Common myeloid progenitor, CD34-positive (primary cell): ENCODE results near the gene ADRB2.
"Not testable (repeated sequence)": the region's sequence is repeated elsewhere in the genome, so short reads cannot be mapped to it uniquely, and the experiment has no call there.

ENCODE experiments used
- CTCF ChIA-PET: fragments of 350-600 bp; sonication (Branson Sonifier 250); formaldehyde crosslinking; loops from one replicate; lab custom pipeline; 2021; ENCODE audit warnings: antibody characterized with exemption; lab: Charles Lee
- POLR2A ChIA-PET: fragments of 350-600 bp; sonication (Branson Sonifier 250); formaldehyde crosslinking; loops from one replicate; lab custom pipeline; 2021; ENCODE audit warnings: antibody characterized with exemption; lab: Charles Lee
- DNase-seq, 3 donors: peaks; one replicate each; pipeline versions ENCODE4 v3.0.0 to v3.0.0-alpha.2; 2013
- H3K27ac ChIP-seq, 2 experiments: 1 replicate in 1 of 2; 2 replicates in 1 of 2; pipeline ENCODE4 v1.7.0; 2013; ENCODE audit warnings: inconsistent platforms in 2 of 2, low read length in 2 of 2, mild to moderate bottlenecking in 2 of 2, low read depth in 1 of 2, moderate library complexity in 1 of 2; ENCODE audit not compliant: severe bottlenecking in 2 of 2, insufficient read depth in 1 of 2, poor library complexity in 1 of 2
- H3K27me3 ChIP-seq, 5 experiments: replicated peaks in 2 of 5; 1 replicate in 3 of 5; 2 replicates in 2 of 5; pipeline versions ENCODE4 v1.6.1 to v1.7.0; 2013; ENCODE audit warnings: low read length in 4 of 5, mild to moderate bottlenecking in 2 of 5, moderate library complexity in 2 of 5, inconsistent platforms in 1 of 5; ENCODE audit not compliant: insufficient read depth in 5 of 5, control insufficient read depth in 4 of 5
- H3K36me3 ChIP-seq, 4 experiments: 1 replicate in 2 of 4; 2 replicates in 2 of 4; pipeline versions ENCODE4 v1.6.1 to v1.7.0; 2013; ENCODE audit warnings: low read length in 3 of 4, control low read depth in 1 of 4, mild to moderate bottlenecking in 1 of 4; ENCODE audit not compliant: control insufficient read depth in 4 of 4, insufficient read depth in 4 of 4
- H3K4me1 ChIP-seq, 4 experiments: 1 replicate in 3 of 4; 2 replicates in 1 of 4; pipeline versions ENCODE4 v1.6.1 to v1.7.1; 2013; ENCODE audit warnings: low read length in 3 of 4, mild to moderate bottlenecking in 3 of 4, control low read depth in 1 of 4, inconsistent platforms in 1 of 4, moderate library complexity in 1 of 4; ENCODE audit not compliant: control insufficient read depth in 4 of 4, insufficient read depth in 4 of 4; ENCODE audit errors: control extremely low read depth in 1 of 4
- H3K4me3 ChIP-seq, 7 experiments: 1 replicate in 4 of 7; 2 replicates in 3 of 7; pipeline versions ENCODE4 v1.5.1 to v1.7.0; 2013; ENCODE audit warnings: mild to moderate bottlenecking in 7 of 7, low read length in 6 of 7, moderate library complexity in 6 of 7, inconsistent platforms in 2 of 7, low read depth in 2 of 7, control low read depth in 1 of 7; ENCODE audit not compliant: insufficient read depth in 4 of 7, control insufficient read depth in 1 of 7; ENCODE audit errors: extremely low read depth in 1 of 7
- H3K9me3 ChIP-seq, 5 experiments: 1 replicate in 4 of 5; 2 replicates in 1 of 5; pipeline versions ENCODE4 v1.6.1 to v1.7.1; 2013; ENCODE audit warnings: low read length in 4 of 5, mild to moderate bottlenecking in 2 of 5, inconsistent platforms in 1 of 5, low read depth in 1 of 5, moderate library complexity in 1 of 5; ENCODE audit not compliant: control insufficient read depth in 4 of 5, insufficient read depth in 2 of 5; ENCODE audit errors: control extremely low read depth in 1 of 5
- WGBS: methylation state at CpG from one replicate; pipeline ENCODE4 v1.1.5; 2013; ENCODE audit not compliant: insufficient coverage; 5-methylcytosine and 5-hydroxymethylcytosine counted together

ADRB2 gene

GRCh38 chr5:148794729-148795561 lies 31.5 kb upstream of the ADRB2 start:
- DNase-seq = no peak
- Histone ChIP-seq H3K27ac (no peak overlapping the region), H3K4me1 (peaks cover 4 to 41% (median 9%) of the 10 kb centered on the region in 4 experiments), H3K36me3 (no peaks in the 10 kb centered on the region), H3K27me3 (no peaks in the 10 kb centered on the region), H3K9me3 (no peaks in the 10 kb centered on the region), H3K4me3 (no peak overlapping the region)
- WGBS = 69% methylated on average over 4 of the region's 5 CpGs
- ChIA-PET POLR2A (no interaction called here), CTCF (interaction anchor here (0.9 to 1.6 kb wide), 6 partner anchors 9 to 54 kb away, joined by 3 to 7 read pairs (median 4); no protein-coding TSS in a partner anchor)

GRCh38 chr5:148796936-148797335 lies 29.5 kb upstream of the ADRB2 start:
- no peak overlapping the region for H3K4me3 ChIP-seq
- no peaks in the 10 kb centered on the region for H3K36me3 ChIP-seq
- H3K9me3 ChIP-seq = no peaks in the 10 kb centered on the region
- DNase-seq = no peak
- H3K27ac ChIP-seq = no peak overlapping the region
- H3K27me3 ChIP-seq = no peaks in the 10 kb centered on the region
- ChIA-PET CTCF (interaction anchor here (1.0 to 3.8 kb wide), 4 partner anchors 9 to 242 kb away, joined by 3 to 17 read pairs (median 4); no protein-coding TSS in a partner anchor), POLR2A (no interaction called here)
- H3K4me1 ChIP-seq = peaks cover 4 to 44% (median 14%) of the 10 kb centered on the region in 4 experiments
- WGBS = no CpG with 5 or more reads among the region's 1 CpG

GRCh38 chr5:148798786-148799185 lies 27.6 kb upstream of the ADRB2 start:
- H3K4me1 ChIP-seq = peaks cover 4 to 38% (median 17%) of the 10 kb centered on the region in 4 experiments
- CTCF ChIA-PET = interaction anchor here (1.5 to 3.8 kb wide), 2 partner anchors 19 to 68 kb away, joined by 4 to 17 read pairs; no protein-coding TSS in a partner anchor
- 100% methylated on average over 1 of the region's 1 CpG for WGBS
- H3K27me3 ChIP-seq = no peaks in the 10 kb centered on the region
- H3K36me3 ChIP-seq = no peaks in the 10 kb centered on the region
- H3K4me3 ChIP-seq = no peak overlapping the region
- no peak overlapping the region for H3K27ac ChIP-seq
- POLR2A ChIA-PET = no interaction called here
- DNase-seq = no peak
- no peaks in the 10 kb centered on the region for H3K9me3 ChIP-seq

- WGBS = 92% methylated on average over 5 of the region's 9 CpGs
- CTCF ChIA-PET = interaction anchor here (0.9 to 3.8 kb wide), 4 partner anchors 9 to 31 kb away, joined by 3 to 17 read pairs (median 5); no protein-coding TSS in a partner anchor
- POLR2A ChIA-PET = no interaction called here
- Histone ChIP-seq H3K4me1 (peaks cover 5 to 38% (median 19%) of the 10 kb centered on the region in 4 experiments), H3K4me3 (no peak overlapping the region), H3K36me3 (no peaks in the 10 kb centered on the region), H3K27ac (no peak overlapping the region), H3K27me3 (no peaks in the 10 kb centered on the region), H3K9me3 (no peaks in the 10 kb centered on the region)
- no peak for DNase-seq
These were observed 26.5 kb upstream of the ADRB2 start for GRCh38 chr5:148799737-148800527.

- H3K4me1 ChIP-seq = peaks cover 24 to 50% (median 29%) of the 10 kb centered on the region in 4 experiments
- peak in 2 of 3 donors; percentile 32 to 48 for DNase-seq
- no peak overlapping the region for H3K27ac ChIP-seq
- CTCF ChIA-PET = interaction anchor here (1.8 kb wide), 1 partner anchor 11 kb away, joined by 4 read pairs; no protein-coding TSS in a partner anchor
- H3K36me3 ChIP-seq = no peaks in the 10 kb centered on the region
- no peaks in the 10 kb centered on the region for H3K27me3 ChIP-seq
- H3K4me3 ChIP-seq = no peak overlapping the region
- POLR2A ChIA-PET = no interaction called here
- no peaks in the 10 kb centered on the region for H3K9me3 ChIP-seq
- 57% methylated on average over 2 of the region's 4 CpGs for WGBS
These were observed 24.6 kb upstream of the ADRB2 start for GRCh38 chr5:148801682-148802276.

GRCh38 chr5:148803451-148803850 lies 23.0 kb upstream of the ADRB2 start:
- H3K4me1 ChIP-seq = peaks cover 40 to 67% (median 46%) of the 10 kb centered on the region in 4 experiments
- not testable (repeated sequence) for H3K36me3 ChIP-seq, H3K27ac ChIP-seq, DNase-seq, H3K27me3 ChIP-seq, H3K4me3 ChIP-seq, H3K9me3 ChIP-seq
- ChIA-PET CTCF (interaction anchor here (0.8 to 1.6 kb wide), 3 partner anchors 9 to 17 kb away, joined by 3 to 4 read pairs (median 4); no protein-coding TSS in a partner anchor), POLR2A (interaction anchor here (0.6 kb wide), 1 partner anchor 29 kb away, joined by 3 read pairs; no protein-coding TSS in a partner anchor)
- 88% methylated on average over 3 of the region's 3 CpGs for WGBS
